ENCODE measurements around the gene KDM6A. TPM values are rescaled to one million over a fixed set of nuclear protein-coding genes. Genes with fewer than 3 reads are reported as not detected.
"Not testable (repeated sequence)": the region's sequence is repeated elsewhere in the genome, so short reads cannot be mapped to it uniquely, and the experiment has no call there.

Gene KDM6A
- polyA plus RNA-seq, 3 donors, result 25.1 to 56.1 (median 31.2) TPM

- DNase-seq, result no peak
Measured at GRCh38 chrX:44881549-44881948, 8.6 kb downstream of the KDM6A start.

- DNase-seq, result no peak
Measured at GRCh38 chrX:44882635-44883034, 9.6 kb downstream of the KDM6A start.

- DNase-seq, result no peak
Measured at GRCh38 chrX:44884944-44885343, 12.0 kb downstream of the KDM6A start.

- no peak for DNase-seq
Measured at GRCh38 chrX:44889824-44890223, 16.8 kb downstream of the KDM6A start.

GRCh38 chrX:44890247-44890646 lies 17.3 kb downstream of the KDM6A start:
- no peak for DNase-seq

GRCh38 chrX:44890687-44891086 lies 17.7 kb downstream of the KDM6A start:
- DNase-seq, result not testable (repeated sequence)

GRCh38 chrX:44891642-44892041 lies 18.7 kb downstream of the KDM6A start:
- no peak for DNase-seq

- DNase-seq, result no peak
Measured at GRCh38 chrX:44896876-44897186, 23.8 kb downstream of the KDM6A start.

GRCh38 chrX:44897539-44897938 lies 24.6 kb downstream of the KDM6A start:
- DNase-seq, result no peak

- no peak for DNase-seq
Measured at GRCh38 chrX:44898411-44899221, 25.6 kb downstream of the KDM6A start.

GRCh38 chrX:44899946-44900345 lies 27.0 kb downstream of the KDM6A start:
- no peak for DNase-seq

- no peak for DNase-seq
Measured at GRCh38 chrX:44903107-44903506, 30.1 kb downstream of the KDM6A start.

GRCh38 chrX:44903830-44904530 lies 31.0 kb downstream of the KDM6A start:
- no peak for DNase-seq

- no peak for DNase-seq
Measured at GRCh38 chrX:44904542-44905115, 31.6 kb downstream of the KDM6A start.

- no peak for DNase-seq
Measured at GRCh38 chrX:44906041-44906440, 33.1 kb downstream of the KDM6A start.

- no peak for DNase-seq
Measured at GRCh38 chrX:44906542-44906941, 33.6 kb downstream of the KDM6A start.

GRCh38 chrX:44908153-44908552 lies 35.2 kb downstream of the KDM6A start:
- no peak for DNase-seq

- DNase-seq, result no peak
Measured at GRCh38 chrX:44908827-44909226, 35.8 kb downstream of the KDM6A start.

- not testable (repeated sequence) for DNase-seq
Measured at GRCh38 chrX:44910508-44910907, 37.5 kb downstream of the KDM6A start.

GRCh38 chrX:44911074-44911600 lies 38.1 kb downstream of the KDM6A start:
- DNase-seq, result not testable (repeated sequence)

GRCh38 chrX:44913656-44914531 lies 40.9 kb downstream of the KDM6A start:
- no peak for DNase-seq
